ENCODE data around the gene DUSP18. TPM values are rescaled to one million over a fixed set of nuclear protein-coding genes. Genes with fewer than 3 reads are reported as not detected.

DUSP18 gene
- total RNA-seq, 2 donors from 2014 or later, result 4.1 TPM

DNA sequence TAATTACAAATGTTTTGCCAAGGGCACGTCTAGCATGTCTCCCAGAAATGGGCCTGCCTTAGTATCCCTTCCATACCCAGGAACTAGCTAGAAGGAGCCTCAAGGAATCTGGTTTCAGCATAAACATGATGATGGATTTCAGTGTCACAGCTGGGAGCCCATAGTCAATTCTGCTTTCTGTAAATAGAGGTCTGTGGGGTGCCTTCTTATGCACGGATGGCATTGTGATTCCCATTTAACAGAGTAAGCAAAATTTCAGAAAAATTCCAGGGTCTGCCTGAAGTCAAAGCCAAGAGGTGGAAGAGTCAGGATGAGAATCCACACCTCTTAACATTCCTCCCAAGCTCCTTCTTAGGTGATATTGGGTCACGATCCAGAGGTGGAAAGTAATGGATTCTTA, 12.1 kb downstream of the DUSP18 start:
- ATAC-seq (ENCODE audit: insufficient number of reproducible peaks, low FRiP score, low read depth), result no peak
- TF ChIP-seq, protein P1, sequence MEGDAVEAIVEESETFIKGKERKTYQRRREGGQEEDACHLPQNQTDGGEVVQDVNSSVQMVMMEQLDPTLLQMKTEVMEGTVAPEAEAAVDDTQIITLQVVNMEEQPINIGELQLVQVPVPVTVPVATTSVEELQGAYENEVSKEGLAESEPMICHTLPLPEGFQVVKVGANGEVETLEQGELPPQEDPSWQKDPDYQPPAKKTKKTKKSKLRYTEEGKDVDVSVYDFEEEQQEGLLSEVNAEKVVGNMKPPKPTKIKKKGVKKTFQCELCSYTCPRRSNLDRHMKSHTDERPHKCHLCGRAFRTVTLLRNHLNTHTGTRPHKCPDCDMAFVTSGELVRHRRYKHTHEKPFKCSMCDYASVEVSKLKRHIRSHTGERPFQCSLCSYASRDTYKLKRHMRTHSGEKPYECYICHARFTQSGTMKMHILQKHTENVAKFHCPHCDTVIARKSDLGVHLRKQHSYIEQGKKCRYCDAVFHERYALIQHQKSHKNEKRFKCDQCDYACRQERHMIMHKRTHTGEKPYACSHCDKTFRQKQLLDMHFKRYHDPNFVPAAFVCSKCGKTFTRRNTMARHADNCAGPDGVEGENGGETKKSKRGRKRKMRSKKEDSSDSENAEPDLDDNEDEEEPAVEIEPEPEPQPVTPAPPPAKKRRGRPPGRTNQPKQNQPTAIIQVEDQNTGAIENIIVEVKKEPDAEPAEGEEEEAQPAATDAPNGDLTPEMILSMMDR (IDR thresholded peaks at IDR 0.05), result no peak

DNA sequence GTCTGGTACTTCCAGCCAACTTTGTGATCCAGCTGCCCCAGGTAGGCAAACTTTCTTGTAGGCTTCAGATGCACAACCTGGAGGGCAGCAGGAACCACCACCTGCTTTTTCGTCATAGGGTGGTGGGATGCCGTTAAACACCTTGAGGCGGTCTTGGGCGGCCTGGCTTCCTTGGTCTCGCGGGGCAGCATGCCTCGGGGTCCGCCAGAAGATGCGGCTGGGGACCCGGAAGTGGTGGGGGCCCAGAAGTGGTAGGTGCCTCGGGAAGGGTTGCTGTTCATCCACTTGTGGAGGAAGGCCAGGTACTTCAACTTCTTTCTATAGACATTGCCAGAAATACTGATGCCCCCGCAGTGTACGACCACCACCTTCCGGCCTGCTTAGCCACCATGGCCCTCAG, 13.3 kb downstream of the DUSP18 start:
- H3K9me3 ChIP-seq, result no peaks in the 10 kb centered on the region
- H3K27me3 ChIP-seq (replicated peaks; ENCODE audit: insufficient read depth), result no peaks in the 10 kb centered on the region
- H3K36me3 ChIP-seq, result no peaks in the 10 kb centered on the region
- TF ChIP-seq, protein P1 (IDR thresholded peaks at IDR 0.05), result no peak
- DNase-seq (ENCODE audit: low spot score) (no peak), ATAC-seq (ENCODE audit: insufficient number of reproducible peaks, low FRiP score, low read depth) (no peak)
- no peak overlapping the region for H3K27ac ChIP-seq
- no peaks in the 10 kb centered on the region for H3K4me1 ChIP-seq (ENCODE audit: control insufficient read depth in 1 of 2, low read depth in 2 of 2)
- H3K4me3 ChIP-seq, result no peak overlapping the region

More for the DNA sequence above, 12.1 kb downstream of the DUSP18 start:
- Histone ChIP-seq H3K9me3 (no peaks in the 10 kb centered on the region), H3K36me3 (no peaks in the 10 kb centered on the region), H3K27ac (no peak overlapping the region), H3K4me1 (ENCODE audit: control insufficient read depth in 1 of 2, low read depth in 2 of 2) (no peaks in the 10 kb centered on the region), H3K27me3 (replicated peaks; ENCODE audit: insufficient read depth) (no peaks in the 10 kb centered on the region), H3K4me3 (no peak overlapping the region)
- no peak for DNase-seq (ENCODE audit: low spot score)

DNA sequence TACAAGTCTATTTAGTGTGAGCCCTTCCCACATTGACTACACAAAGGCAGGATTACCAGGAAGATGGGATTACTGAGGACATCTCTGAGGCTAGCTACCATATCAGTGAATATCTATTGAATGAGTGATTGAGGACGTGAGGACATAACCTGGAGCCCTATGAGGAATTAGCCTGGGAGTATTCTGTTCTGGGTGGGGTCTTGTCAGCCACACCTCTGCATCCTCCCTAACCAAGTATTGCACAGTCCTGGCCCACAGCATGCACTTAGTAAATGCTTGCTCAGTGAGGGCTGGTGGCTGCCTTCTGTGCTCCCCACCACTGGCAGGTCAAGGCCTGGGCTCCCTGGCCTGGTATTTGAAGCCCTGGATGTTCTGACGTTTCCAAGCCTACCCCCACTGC, 14.8 kb downstream of the DUSP18 start:
- Histone ChIP-seq H3K27ac (no peak overlapping the region), H3K4me1 (ENCODE audit: control insufficient read depth in 1 of 2, low read depth in 2 of 2) (no peaks in the 10 kb centered on the region), H3K36me3 (no peaks in the 10 kb centered on the region), H3K27me3 (replicated peaks; ENCODE audit: insufficient read depth) (no peaks in the 10 kb centered on the region), H3K9me3 (no peaks in the 10 kb centered on the region), H3K4me3 (no peak overlapping the region)
- ATAC-seq (ENCODE audit: insufficient number of reproducible peaks, low FRiP score, low read depth) (no peak), DNase-seq (ENCODE audit: low spot score) (no peak)
- TF ChIP-seq, protein P1 (IDR thresholded peaks at IDR 0.05), result no peak

DNA sequence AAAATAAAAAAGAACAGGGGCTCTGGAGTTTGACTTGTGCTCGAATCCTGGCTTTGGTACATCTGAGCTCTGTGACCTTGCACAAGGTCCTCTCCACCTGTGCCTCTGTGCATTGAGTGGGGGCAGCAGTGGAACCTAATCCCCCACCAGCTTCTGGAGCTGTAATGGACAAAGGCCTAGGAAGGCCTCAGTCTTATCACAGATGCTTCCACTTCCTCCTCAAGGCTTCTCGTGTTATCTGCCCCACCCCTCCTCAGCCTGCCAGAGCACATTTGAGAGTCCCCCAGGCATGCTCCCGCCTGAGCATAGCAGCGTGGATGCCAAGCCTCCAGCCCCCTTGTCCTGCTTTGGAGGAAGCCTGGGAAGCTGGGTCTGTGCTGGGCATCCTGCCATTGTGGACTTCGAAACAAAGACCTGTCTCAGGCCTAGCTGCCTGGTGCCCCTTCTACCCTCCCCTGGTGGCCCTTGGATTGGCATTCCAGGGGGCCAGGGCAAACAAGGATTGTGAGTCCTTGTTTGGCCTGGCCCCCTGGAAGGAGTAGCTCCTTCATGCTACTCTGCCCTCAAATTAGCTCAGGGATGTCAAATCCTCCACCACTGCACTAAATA, 17.1 kb downstream of the DUSP18 start:
- Histone ChIP-seq H3K36me3 (no peaks in the 10 kb centered on the region), H3K27ac (no peak overlapping the region), H3K4me3 (no peak overlapping the region), H3K27me3 (replicated peaks; ENCODE audit: insufficient read depth) (no peaks in the 10 kb centered on the region), H3K4me1 (ENCODE audit: control insufficient read depth in 1 of 2, low read depth in 2 of 2) (no peaks in the 10 kb centered on the region), H3K9me3 (no peaks in the 10 kb centered on the region)
- ATAC-seq (ENCODE audit: insufficient number of reproducible peaks, low FRiP score, low read depth) (no peak), DNase-seq (ENCODE audit: low spot score) (no peak)
- TF ChIP-seq, protein P1 (IDR thresholded peaks at IDR 0.05), result no peak

DNA sequence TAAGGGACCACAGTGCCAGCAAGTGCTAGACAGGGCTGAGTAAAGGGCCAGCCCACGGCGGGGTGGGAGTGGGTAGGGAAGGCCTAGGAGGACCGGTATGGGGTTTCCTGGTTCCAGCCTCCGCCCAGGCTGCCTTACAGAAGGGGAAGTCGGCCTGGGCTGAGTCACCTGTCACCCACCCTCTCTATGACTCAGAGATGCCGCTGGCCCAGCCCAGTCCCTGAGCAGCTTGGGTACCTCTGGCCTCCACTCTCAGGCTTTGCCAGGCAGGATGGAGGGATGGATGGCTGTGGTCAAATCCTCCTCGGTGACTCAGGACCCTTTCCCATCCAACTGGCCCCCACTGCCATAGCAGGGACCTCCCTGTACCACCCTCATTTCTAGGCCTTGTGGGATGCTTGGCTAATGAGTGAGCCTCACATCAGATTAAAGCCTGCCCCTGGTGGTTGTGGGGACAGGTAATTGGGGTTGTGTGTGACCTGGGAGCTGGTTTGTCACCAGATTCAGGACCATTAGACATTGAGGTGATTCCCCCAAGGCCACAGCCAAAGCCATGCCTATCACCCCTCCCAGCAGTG, 18.2 kb downstream of the DUSP18 start:
- H3K27ac ChIP-seq, result no peak overlapping the region
- H3K4me3 ChIP-seq, result no peak overlapping the region
- H3K27me3 ChIP-seq (replicated peaks; ENCODE audit: insufficient read depth), result no peaks in the 10 kb centered on the region
- no peaks in the 10 kb centered on the region for H3K4me1 ChIP-seq (ENCODE audit: control insufficient read depth in 1 of 2, low read depth in 2 of 2)
- H3K9me3 ChIP-seq, result no peaks in the 10 kb centered on the region
- no peaks in the 10 kb centered on the region for H3K36me3 ChIP-seq
- TF ChIP-seq, protein P1 (IDR thresholded peaks at IDR 0.05), result no peak
- ATAC-seq (ENCODE audit: insufficient number of reproducible peaks, low FRiP score, low read depth) (no peak), DNase-seq (ENCODE audit: low spot score) (no peak)
